Measurements from ENCODE around the gene SMIM33. TPM values are rescaled to one million over a fixed set of nuclear protein-coding genes. Genes with fewer than 3 reads are reported as not detected.

The SMIM33 gene
- total and polyA plus RNA-seq, 9 of the 15 experiments (the other 6 are each of a cell fraction or from before 2014, with no cell fraction given) = not detected

DNA sequence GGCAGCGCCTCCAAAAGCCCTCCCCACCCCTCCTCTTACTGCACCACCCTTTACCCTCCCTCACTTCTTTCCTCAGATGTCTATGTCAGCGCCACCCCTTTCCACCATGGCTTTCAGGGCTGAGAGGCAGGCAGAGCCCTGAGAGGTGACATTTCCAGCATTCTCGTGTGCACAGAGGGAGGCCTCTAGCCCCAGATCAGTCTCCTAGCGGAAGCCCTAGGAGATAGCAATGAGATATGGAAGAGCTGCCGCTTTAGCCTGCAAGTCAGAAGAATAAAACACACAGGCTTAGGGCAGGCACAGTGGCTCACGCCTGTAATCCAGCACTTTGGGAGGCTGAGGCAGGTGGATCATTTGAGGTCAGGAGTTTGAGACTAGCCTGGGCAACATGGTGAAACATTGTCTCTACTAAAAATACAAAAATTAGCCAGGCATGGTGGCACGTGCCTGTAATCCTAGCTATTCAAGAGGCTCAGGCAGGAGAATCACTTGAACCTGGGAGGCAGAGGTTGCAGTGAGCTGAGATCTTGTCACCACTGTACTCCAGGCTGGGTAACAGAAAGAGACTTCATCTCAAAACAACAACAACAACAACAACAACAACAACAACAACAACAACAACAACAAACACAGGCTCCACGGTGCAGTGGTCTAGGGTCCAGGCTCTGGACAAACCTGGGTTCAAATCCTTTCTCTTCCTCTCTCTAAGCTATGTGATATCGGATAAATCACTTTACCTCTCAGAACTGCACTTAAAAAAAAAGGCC, 8.0 kb downstream of the SMIM33 start (continued):
- TF ChIP-seq, protein P1, sequence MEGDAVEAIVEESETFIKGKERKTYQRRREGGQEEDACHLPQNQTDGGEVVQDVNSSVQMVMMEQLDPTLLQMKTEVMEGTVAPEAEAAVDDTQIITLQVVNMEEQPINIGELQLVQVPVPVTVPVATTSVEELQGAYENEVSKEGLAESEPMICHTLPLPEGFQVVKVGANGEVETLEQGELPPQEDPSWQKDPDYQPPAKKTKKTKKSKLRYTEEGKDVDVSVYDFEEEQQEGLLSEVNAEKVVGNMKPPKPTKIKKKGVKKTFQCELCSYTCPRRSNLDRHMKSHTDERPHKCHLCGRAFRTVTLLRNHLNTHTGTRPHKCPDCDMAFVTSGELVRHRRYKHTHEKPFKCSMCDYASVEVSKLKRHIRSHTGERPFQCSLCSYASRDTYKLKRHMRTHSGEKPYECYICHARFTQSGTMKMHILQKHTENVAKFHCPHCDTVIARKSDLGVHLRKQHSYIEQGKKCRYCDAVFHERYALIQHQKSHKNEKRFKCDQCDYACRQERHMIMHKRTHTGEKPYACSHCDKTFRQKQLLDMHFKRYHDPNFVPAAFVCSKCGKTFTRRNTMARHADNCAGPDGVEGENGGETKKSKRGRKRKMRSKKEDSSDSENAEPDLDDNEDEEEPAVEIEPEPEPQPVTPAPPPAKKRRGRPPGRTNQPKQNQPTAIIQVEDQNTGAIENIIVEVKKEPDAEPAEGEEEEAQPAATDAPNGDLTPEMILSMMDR (IDR thresholded peaks at IDR 0.05 in 2 of 3, conservative IDR thresholded peaks at IDR 0.05 in 1 of 3; ENCODE audit: insufficient read depth in 2 of 3, low read depth in 1 of 3, low read length in 3 of 3) = peak in 1 of 3 experiments; percentile 32; a peak in 2 of 6 replicates
- TF ChIP-seq, protein P2, sequence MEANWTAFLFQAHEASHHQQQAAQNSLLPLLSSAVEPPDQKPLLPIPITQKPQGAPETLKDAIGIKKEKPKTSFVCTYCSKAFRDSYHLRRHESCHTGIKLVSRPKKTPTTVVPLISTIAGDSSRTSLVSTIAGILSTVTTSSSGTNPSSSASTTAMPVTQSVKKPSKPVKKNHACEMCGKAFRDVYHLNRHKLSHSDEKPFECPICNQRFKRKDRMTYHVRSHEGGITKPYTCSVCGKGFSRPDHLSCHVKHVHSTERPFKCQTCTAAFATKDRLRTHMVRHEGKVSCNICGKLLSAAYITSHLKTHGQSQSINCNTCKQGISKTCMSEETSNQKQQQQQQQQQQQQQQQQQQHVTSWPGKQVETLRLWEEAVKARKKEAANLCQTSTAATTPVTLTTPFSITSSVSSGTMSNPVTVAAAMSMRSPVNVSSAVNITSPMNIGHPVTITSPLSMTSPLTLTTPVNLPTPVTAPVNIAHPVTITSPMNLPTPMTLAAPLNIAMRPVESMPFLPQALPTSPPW (CRISPR knock-in tag; IDR thresholded peaks at IDR 0.05) = peak; percentile 54
- TF ChIP-seq FOXP1 (CRISPR knock-in tag; IDR thresholded peaks at IDR 0.05) (peak; percentile 79), MECOM (CRISPR knock-in tag; IDR thresholded peaks at IDR 0.05) (peak; percentile 18; the same call in 1 of the 2 replicates), HDAC1 (IDR thresholded peaks at IDR 0.05) (peak in 1 of 2 experiments; percentile 42; a peak in 1 of 4 replicates), GATA2 (CRISPR knock-in tag; IDR thresholded peaks at IDR 0.05) (peak; percentile 82), SMARCC2 (IDR thresholded peaks at IDR 0.05; ENCODE audit: low read depth) (peak; percentile 57; the same call in 1 of the 2 replicates), MAZ (CRISPR knock-in tag; conservative IDR thresholded peaks at IDR 0.05 in 1 of 2, IDR thresholded peaks at IDR 0.05 in 1 of 2) (peak; percentile 32 to 47; a peak in 3 of 4 replicates)

Data from K562 (cell line).